A673 (cell line): Measurements from ENCODE around the gene C20orf144. TPM values are rescaled to one million over a fixed set of nuclear protein-coding genes. Genes with fewer than 3 reads are reported as not detected.

Experiments
- BruUV-seq: library from RNA; stranded (reverse); fragments of 400-500 nt; replicated peaks from 2 replicates; lab custom pipeline; 2021; lab: Mats Ljungman, UMichigan
- CTCF ChIA-PET: fragments of 300-600 bp; sonication (Branson Sonifier 250); formaldehyde crosslinking; loops from one replicate; lab custom pipeline; 2022; ENCODE audit warnings: antibody characterized with exemption; lab: Charles Lee
- POLR2A ChIA-PET: fragments of 300-600 bp; sonication (Branson Sonifier 250); formaldehyde crosslinking; loops from one replicate; lab custom pipeline; 2022; ENCODE audit warnings: antibody characterized with exemption; ENCODE audit not compliant: low non-redundant PET; lab: Charles Lee
- DNase-seq: peaks from one replicate; pipeline ENCODE4 v3.0.0-alpha.2; 2015; ENCODE audit warnings: low spot score
- H3K27ac ChIP-seq: fragments of 200-600 bp; sonication (generic); 2 replicates; pipeline ENCODE4 v1.5.1; 2016; ENCODE audit warnings: mixed run types, low read depth, mild to moderate bottlenecking, mixed read lengths, antibody characterized with exemption, low read length; ENCODE audit not compliant: poor library complexity, severe bottlenecking
- H3K27me3 ChIP-seq: fragments of 200-600 bp; sonication (generic); replicated peaks from 2 replicates; pipeline ENCODE4 v1.6.1; 2017; ENCODE audit warnings: mixed run types, low read depth, mild to moderate bottlenecking, mixed read lengths, antibody characterized with exemption, low read length; ENCODE audit not compliant: insufficient read depth, poor library complexity
- H3K36me3 ChIP-seq: fragments of 200-600 bp; sonication (generic); 2 replicates; pipeline ENCODE4 v1.6.1; 2016; ENCODE audit warnings: mixed run types, mild to moderate bottlenecking, mixed read lengths, antibody characterized with exemption, low read length; ENCODE audit not compliant: insufficient read depth, poor library complexity, severe bottlenecking
- H3K4me1 ChIP-seq: fragments of 200-600 bp; sonication (generic); 2 replicates; pipeline ENCODE4 v1.6.1; 2017; ENCODE audit warnings: mixed run types, mild to moderate bottlenecking, mixed read lengths, antibody characterized with exemption, low read length; ENCODE audit not compliant: insufficient read depth, poor library complexity, severe bottlenecking
- H3K4me3 ChIP-seq: fragments of 200-600 bp; sonication (generic); 2 replicates; pipeline ENCODE4 v1.5.1; 2016; ENCODE audit warnings: low read depth, mixed run types, mild to moderate bottlenecking, mixed read lengths, low read length; ENCODE audit not compliant: poor library complexity, severe bottlenecking
- H3K9me3 ChIP-seq: fragments of 200-600 bp; sonication (generic); 2 replicates; pipeline ENCODE4 v1.6.1; 2016; ENCODE audit warnings: mixed run types, low read depth, mild to moderate bottlenecking, mixed read lengths, antibody characterized with exemption, low read length; ENCODE audit not compliant: poor library complexity, severe bottlenecking
- EZH2 ChIP-seq: fragments of 200-600 bp; sonication (generic); IDR thresholded peaks from 2 replicates; pipeline ENCODE4 v1.6.1; 2017; ENCODE audit warnings: borderline replicate concordance, low read depth, mild to moderate bottlenecking, mixed read lengths, antibody characterized with exemption, low read length; ENCODE audit not compliant: poor library complexity, severe bottlenecking
- intact Hi-C: fragments of 100-400 bp; cut with micrococcal nuclease; formaldehyde crosslinking; loops from one replicate; pipeline ENCODE4 v1.10.0; 2022; ENCODE audit not compliant: unreplicated experiment
- total RNA-seq: library from RNA; stranded (reverse); gene quantifications from 2 replicates; pipeline ENCODE4 v1.2.3, GENCODE V29; 2021
- TF ChIP-seq, protein P1 (sequence below): fragments of 300-800, 200-600 bp; sonication (generic); conservative IDR thresholded peaks from 2 replicates; pipeline ENCODE4 v1.5.1; 2017; ENCODE audit warnings: low read depth, mild to moderate bottlenecking, antibody characterized with exemption, low read length, moderate library complexity, mixed read lengths

Gene C20orf144
- total RNA-seq, 1 experiment from 2014 or later, result 0.13 TPM

DNA sequence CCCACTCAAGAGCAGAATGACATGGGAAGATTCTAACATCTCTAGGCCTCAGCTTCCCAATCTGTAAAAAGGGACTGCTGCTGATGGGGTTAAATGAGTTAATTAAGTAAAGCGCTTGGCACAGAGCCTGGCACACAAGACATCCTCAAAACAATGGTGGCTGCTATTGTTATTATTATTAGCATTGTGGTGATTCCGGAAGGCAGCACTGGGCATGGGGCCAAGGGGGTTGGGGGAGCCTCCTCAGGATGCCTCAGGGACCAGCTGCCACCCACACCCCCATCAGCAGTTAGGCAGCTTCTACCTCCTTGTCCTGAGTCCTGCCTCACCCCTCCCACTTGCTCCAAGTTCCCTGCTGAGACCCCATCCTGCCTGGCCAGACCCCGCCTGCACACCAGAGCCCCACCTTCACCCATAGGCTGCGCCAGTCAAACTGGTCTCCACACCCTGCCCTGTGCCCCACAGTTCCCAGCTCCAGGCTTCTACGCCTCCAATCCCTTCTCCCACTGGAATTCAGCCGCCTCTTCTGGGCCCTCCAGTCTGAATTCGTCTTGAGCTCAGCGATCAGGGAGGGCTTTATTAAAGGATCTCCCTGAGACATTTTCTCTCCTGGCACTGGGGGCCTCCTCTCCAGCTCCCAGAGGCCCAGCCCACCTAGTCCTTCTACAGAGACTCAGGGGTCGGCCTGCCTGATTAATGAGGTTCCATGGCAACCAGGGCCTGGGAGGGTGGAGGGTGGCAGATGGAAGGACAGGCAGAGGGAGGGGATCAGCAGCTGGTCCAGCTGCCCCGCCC is 22.6 kb downstream of the C20orf144 start:
- POLR2A ChIA-PET, result interaction anchor here (0.7 to 1.3 kb wide), 2 partner anchors 12 to 184 kb away, joined by 6 read pairs; no protein-coding TSS in a partner anchor
- BruUV-seq, result TSS peak; percentile 27
- peaks cover 21% of the 10 kb centered on the region for H3K4me1 ChIP-seq
- no peaks in the 10 kb centered on the region for H3K27me3 ChIP-seq
- intact Hi-C loops, result no loop called here
- CTCF ChIA-PET, result interaction anchor here (1.3 kb wide), 1 partner anchor 36 kb away, joined by 3 read pairs; no protein-coding TSS in a partner anchor
- H3K27ac ChIP-seq, result peak overlapping the region; percentile 79
- no peaks in the 10 kb centered on the region for H3K9me3 ChIP-seq
- peak overlapping the region; percentile 58 for H3K4me3 ChIP-seq
- peaks cover 14% of the 10 kb centered on the region for H3K36me3 ChIP-seq
- DNase-seq, result peak; percentile 85
- TF ChIP-seq EZH2, result no peak
- TF ChIP-seq, protein P1, sequence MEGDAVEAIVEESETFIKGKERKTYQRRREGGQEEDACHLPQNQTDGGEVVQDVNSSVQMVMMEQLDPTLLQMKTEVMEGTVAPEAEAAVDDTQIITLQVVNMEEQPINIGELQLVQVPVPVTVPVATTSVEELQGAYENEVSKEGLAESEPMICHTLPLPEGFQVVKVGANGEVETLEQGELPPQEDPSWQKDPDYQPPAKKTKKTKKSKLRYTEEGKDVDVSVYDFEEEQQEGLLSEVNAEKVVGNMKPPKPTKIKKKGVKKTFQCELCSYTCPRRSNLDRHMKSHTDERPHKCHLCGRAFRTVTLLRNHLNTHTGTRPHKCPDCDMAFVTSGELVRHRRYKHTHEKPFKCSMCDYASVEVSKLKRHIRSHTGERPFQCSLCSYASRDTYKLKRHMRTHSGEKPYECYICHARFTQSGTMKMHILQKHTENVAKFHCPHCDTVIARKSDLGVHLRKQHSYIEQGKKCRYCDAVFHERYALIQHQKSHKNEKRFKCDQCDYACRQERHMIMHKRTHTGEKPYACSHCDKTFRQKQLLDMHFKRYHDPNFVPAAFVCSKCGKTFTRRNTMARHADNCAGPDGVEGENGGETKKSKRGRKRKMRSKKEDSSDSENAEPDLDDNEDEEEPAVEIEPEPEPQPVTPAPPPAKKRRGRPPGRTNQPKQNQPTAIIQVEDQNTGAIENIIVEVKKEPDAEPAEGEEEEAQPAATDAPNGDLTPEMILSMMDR, result no peak

DNA sequence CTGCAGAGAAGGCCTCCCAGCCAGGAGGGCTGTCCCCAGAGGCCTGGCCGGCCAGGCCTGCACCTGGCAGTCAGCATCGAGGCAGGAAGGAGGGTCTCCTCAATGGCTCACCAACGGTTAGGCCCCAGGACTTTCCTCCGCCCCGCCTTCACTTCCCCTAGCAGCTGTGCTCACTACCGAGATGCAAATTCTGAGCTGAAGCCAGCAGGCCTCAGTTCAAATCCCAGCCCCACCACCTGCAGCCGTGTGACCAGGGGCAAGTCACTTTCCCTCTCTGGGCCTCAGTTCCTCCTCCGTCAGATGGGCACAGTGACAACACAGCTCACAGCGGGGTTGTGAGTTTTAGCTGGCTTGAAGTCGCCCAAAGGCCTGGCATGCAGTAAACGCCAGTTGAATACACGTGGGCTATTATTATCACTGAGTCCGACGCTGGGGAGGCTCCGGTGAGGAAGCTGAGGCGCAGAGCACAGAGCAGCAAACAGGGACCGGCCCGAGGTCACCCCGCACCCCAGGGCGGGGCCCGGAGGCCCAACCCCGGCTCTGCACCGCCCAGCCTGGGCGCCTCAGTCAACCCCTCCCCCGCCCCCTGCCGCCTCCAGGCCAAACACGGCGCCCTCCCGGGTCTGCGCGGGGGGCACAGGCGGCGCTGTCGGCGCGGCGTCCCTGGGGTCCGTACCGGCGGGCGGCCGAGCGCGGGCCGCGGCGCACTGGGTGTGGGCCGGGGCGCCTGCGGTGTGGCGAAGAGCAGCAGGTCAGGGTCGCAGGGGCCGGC is 23.4 kb downstream of the C20orf144 start:
- Histone ChIP-seq H3K4me3 (peak overlapping the region; percentile 58), H3K9me3 (no peaks in the 10 kb centered on the region), H3K27ac (peak overlapping the region; percentile 79), H3K4me1 (peaks cover 21% of the 10 kb centered on the region), H3K36me3 (peaks cover 8% of the 10 kb centered on the region), H3K27me3 (no peaks in the 10 kb centered on the region)
- ChIA-PET POLR2A (interaction anchor here (0.7 to 1.3 kb wide), 2 partner anchors 13 to 184 kb away, joined by 6 read pairs; no protein-coding TSS in a partner anchor), CTCF (interaction anchor here (1.3 kb wide), 1 partner anchor 35 kb away, joined by 3 read pairs; no protein-coding TSS in a partner anchor)
- BruUV-seq, result no TSS peak
- TF ChIP-seq EZH2, result no peak
- TF ChIP-seq, protein P1, result no peak
- DNase-seq, result peak; percentile 62
- intact Hi-C loops, result no loop called here

DNA sequence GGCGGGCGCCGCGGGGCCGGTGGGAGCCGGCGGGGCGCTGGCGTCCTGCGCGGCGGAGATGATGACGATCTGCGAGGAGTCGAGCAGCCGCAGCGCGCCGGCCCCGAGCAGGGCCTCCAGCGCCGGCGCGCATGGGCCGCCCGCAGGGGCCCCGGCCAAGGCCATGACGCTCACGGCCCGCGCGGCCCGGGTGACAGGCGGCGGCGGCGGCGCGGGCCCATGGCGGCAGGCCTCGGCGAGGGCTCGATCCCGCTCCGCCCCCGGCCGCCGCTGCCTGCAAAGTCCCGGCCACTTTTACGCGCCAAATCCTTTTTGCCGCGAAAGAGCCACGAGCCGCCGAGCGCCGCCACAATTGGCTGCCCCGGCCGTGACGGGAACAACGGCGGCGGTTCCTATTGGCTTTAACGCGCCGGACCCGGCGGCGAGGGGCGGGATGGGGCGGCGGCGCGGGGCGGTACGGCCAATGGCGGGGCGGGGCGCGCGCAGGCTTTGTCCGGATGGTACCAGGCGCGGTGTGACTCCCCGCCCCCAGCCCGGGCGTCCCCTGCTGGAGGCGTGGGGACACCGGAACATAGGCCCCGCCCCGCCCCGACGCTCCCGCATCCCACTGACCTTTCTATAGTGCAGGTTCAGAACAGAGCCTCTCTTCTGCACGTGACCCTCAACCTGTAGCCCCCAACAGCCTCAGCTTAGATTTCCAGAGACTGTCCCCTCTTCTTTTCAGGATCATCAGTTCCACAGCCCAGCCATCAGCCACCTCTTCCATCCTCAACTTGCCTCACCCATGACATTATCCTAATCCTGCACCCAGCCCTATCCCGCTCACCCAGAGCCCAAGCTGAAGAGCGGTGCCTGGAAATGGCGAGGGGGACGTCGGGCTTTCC is 24.2 kb downstream of the C20orf144 start, which contains the start of gene E2F1:
Gene E2F1 (minus strand): TSS at position 286 of the 884 bp plus-strand sequence. CDS start 121 bp downstream, at position 165.
- Histone ChIP-seq H3K4me3 (peak within 1 kb of the TSS; percentile 58), H3K9me3 (no peaks in the 10 kb centered on the region), H3K4me1 (peaks cover 21% of the 10 kb centered on the region), H3K27ac (peak within 1 kb of the TSS; percentile 79), H3K27me3 (no peaks in the 10 kb centered on the region), H3K36me3 (peaks cover 8% of the 10 kb centered on the region)
- no TSS peak for BruUV-seq
- TF ChIP-seq, protein P1, result peak; percentile 31; the same call in 1 of the 2 replicates
- TF ChIP-seq EZH2, result no peak
- ChIA-PET CTCF (no interaction called here), POLR2A (no interaction called here)
- intact Hi-C loops, result no loop called here
- DNase-seq, result peak; percentile 98
